ENCODE measurements around the gene SH3PXD2B.

Gene SH3PXD2B

GRCh38 chr5:172453206-172453985 is 929 bp downstream of the SH3PXD2B start:
- DNase-seq (ENCODE audit: low spot score) = peak; percentile 72

DNA sequence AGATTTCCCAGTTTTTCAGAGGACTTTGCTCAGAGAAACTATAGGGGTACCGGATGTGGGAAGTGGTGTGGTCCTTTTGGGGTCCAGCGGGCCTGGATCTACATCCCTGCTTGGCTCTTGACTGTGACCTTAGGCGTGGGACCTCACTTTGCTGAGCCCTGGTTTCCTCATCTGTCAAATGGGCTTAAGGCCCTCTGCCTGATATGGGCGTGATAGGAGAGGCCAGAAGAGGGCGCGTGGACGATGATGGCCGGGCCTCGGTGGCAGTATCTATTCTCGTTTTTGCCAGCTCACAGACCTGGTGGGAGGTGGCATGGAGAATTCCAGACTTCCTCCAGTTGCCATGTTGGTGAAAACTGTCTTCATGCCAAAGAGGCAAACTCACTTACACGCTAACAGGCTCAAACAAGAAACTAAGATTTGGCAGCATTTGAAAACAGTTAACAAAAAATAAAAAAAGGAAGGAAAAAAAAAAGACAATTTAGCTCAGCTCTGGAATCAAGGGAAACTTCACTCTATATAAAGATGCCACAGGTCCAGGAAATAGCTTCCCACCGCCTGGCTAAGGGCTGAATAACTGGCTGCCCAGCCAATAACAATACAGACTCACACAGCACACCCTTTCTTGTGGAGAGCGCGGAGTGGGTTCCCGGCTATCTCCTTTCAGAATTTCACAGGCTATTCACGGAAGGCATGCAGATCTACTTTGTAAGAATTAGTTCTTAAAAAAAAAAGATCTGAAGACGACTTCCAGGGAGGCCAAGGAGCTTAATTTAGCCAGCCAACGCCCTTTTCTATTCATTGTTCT is 1.7 kb downstream of the SH3PXD2B start:
- peak; percentile 70 for DNase-seq (ENCODE audit: low spot score)

- DNase-seq (ENCODE audit: low spot score) = peak; percentile 48
Measured at GRCh38 chr5:172451771-172452197, 2.5 kb downstream of the SH3PXD2B start.

DNA sequence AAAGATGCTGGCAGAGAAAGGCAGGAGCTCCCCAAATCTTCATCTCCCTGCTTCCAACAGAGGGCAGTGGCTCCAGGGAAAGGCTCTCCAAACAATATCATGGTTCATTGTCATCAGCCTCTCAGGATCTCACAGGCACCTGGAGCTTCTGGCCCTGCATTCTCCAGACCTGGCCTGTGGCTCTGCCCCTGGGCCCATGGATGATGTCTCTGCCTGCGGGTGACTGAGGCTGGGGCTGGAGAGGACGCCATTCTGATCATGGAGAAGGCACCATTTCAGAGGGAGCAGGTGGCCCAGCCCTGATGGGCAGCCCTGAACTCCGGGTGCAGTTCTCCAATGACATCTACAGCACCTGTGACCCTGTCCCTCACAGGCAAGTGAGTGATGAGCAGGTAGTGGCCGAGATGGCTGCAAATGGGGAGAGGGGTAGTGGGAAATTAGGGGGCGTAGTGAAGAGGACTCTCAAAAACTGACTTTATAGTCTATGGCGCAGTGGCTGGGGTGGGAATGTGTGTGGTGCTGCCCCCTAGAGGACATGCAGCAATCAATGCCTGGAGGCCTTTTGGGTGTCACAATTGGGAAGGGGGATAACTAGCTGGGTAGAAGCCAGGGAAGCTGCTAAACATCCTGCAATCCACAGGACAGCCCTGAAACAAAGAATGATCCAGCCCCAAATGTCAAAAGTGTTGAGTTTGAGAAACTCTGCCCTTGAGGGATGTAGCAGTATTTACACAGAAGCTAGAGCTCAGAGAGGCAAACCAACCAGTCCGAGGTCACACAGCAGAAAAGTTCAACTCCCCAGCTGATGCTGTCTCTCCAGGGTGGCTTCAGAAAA is 3.2 kb downstream of the SH3PXD2B start:
- peak; percentile 63 for DNase-seq (ENCODE audit: low spot score)

- DNase-seq (ENCODE audit: low spot score) = no peak
Measured at GRCh38 chr5:172450453-172450852, 3.9 kb downstream of the SH3PXD2B start.

- DNase-seq (ENCODE audit: low spot score) = no peak
Measured at GRCh38 chr5:172448999-172449398, 5.3 kb downstream of the SH3PXD2B start.

DNA sequence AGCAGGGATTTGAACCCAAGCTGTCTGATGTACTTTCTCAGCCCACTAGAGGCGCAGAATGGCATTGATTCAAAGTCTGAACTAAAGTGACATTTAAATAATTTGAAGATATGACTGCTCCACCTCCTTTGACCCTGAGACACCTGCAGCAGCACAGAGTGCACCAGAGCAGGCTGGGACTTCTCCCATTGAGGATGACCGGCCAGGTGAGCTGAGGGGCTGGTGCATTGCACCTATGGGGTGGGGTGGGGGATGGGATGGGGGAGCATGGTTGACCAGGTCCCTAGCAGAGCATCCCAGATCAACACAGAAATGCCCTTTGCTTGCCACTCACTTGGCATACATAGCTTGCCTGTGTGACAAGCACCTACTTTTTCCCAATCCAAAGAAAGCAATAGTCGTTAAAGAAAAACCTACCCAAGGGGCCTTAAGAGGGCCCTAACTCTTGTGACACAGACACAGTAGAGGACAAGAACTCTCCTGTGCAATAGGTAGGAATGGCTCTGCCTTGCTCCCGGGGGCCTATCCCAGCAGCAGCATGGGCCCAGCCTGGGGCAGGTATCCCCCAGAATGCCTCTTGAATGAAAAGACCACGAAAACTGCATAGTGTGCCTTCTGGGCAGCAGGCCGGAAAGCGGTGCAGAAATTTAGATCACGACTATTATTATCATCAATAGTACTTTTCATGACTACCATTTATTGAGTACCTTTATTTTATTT is 6.5 kb downstream of the SH3PXD2B start:
- no peak for DNase-seq (ENCODE audit: low spot score)

- no peak for DNase-seq (ENCODE audit: low spot score)
Measured at GRCh38 chr5:172446336-172447051, 7.8 kb downstream of the SH3PXD2B start.

DNA sequence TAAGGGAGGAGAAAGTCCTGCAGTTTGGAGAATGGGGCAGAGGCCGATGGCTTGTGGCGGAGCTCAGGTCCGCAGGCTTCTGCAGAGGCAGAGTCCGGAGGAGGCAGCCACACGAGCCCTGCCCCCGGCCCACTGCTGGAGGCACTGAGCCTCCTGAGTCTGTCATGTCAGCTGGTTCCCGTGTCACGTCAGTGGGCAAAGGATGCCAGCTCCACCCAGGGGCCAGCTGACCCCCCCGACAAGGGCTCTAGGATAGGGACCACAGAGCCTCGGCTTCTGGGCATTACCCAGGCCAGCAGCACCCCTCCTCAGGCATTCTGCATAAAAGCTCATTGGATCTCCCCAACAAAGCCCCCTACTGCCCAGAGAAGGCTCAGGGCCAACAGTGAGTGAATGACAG is 8.5 kb downstream of the SH3PXD2B start:
- no peak for DNase-seq (ENCODE audit: low spot score)

DNA sequence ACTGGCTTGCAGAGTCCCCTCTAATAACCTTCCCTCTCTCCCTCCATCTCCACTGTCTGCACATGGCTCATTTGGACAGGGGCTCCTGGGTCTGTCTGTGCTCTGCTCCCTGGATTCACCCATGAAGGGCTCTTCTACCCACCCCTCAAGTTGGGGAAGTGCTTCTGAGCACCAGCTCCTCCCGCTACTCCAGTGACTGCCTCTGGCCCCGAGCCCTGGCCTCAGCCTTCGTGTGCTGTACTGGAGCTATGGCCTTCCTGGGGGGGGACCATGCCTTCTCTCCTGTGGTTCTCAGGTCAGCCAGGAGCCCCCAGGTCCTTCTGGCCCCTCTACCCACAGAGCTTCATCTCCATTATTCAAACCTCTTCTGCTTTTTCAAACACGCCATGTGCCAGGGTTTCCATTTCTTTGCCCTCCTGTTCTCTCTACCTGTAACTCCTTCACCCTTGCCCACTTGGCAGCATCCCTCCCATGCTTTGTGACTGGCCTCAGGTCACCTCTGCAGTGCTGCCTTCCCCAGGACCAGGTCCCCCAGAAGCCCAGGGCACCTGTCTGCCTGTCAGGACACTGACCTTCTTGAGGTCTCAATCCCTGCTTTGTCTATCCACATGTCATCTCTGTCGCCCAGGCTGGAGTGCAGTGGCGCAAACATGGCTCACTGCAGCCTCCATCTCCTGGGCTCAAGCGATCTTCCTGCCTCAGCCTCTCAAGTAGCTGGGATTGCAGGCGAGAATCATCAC is 9.5 kb downstream of the SH3PXD2B start:
- DNase-seq (ENCODE audit: low spot score) = no peak

DNA sequence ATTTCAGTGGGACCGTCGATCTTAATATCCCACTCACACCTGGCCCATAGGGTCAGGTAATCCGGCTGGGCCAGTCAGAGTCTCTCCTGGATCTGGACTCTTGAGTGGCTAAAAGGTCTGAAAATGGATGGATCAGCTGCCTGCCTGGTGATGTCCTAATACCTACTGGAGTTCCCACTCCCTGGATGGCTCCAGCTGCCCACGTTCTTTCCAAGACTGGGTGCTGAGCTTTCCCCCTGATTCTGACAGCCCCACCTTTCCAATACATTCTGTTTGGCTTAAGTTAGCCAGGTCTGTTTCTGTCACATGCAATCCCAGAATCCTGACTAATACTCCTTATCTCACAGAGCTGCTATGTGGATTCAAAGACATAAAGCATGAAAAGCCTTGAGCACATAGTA is 10.2 kb downstream of the SH3PXD2B start:
- DNase-seq (ENCODE audit: low spot score) = no peak

DNA sequence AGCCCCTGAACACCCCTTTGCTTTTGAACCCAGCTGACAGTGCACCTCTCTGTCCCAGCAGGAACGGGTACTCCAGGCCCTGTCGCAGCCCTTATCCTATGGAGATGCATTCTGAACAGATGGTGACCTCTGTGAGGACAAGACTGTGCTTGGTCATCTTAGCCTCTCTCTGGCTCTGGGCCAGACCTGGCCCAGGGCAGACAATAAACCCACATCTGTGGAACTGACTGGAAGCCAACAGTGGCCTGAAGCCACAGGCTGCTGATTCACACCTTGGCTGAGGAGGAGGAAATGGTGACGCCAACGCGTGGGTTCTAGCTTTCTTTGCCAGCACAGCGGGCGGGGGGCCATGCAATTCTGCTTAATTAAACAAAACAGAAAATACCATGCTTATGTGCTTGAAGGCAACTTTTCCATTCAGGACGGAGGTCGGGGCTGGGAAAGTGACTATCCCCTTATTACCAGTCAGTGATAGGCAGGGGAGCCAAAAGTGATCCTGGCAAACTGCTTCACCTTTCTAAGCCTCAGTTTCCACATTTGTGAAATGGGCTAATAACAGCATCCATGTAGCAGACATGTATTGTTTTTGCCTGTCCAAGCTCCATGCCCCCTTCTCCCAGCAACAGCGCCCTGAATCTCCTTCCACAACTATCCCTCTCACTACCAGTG is 10.8 kb downstream of the SH3PXD2B start:
- no peak for DNase-seq (ENCODE audit: low spot score)

GRCh38 chr5:172442592-172442991 is 11.7 kb downstream of the SH3PXD2B start:
- DNase-seq (ENCODE audit: low spot score) = no peak

GRCh38 chr5:172441262-172441751 is 13.0 kb downstream of the SH3PXD2B start:
- DNase-seq (ENCODE audit: low spot score) = no peak

DNA sequence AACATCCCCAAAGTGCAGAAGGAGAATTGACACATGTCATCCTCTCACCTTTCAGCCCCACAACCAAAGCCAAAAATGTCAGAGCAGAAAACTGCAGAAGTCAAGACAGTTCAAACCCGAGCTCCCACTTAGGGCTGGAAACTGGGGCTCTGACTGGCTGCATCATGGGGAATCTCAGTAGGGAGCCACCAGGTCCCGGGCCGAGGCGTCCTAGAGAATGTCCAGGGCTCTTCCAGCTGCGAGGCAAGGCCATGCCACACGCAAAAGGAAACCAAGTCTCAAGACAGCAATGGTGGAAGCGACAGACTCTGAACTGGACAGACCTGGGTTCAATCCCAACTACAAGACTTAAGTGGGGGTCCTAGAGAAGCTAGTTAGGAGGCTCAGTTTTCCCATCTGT is 13.8 kb downstream of the SH3PXD2B start:
- DNase-seq (ENCODE audit: low spot score) = no peak

DNA sequence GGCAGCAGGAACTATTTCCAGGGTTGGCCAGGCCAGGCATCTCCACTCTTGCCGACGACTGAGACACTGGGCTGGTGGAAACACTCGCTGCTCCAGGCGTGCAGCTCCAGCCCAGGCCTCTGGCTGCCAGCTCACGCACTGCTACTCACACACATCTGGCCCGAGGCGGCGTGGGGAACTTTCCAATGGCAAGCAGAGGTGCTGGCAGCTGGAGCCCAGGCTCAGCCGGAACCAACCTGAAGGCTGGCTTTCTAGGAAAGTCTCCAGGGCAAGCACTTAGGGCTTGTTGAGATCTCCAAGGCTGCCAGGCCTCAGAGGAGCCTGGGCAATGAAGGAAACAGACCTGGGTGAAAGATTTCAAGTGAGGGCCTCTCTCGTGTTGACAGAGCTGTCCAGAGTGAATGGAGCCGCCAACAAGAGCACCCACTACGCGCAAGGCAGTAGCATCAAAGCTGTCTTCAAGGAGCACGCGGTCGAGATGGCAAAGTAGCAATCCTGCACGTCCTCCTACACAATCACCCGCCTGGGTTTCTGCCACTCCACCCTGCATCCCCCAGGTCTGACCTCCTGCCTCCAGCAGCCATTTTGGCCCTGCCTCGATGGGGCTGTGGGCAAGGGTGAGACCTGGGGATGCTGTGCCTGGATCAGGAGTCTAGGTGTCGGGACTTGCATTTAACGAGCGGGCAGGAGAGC is 14.4 kb downstream of the SH3PXD2B start:
- DNase-seq (ENCODE audit: low spot score) = no peak

- no peak for DNase-seq (ENCODE audit: low spot score)
Measured at GRCh38 chr5:172438319-172438668, 16.0 kb downstream of the SH3PXD2B start.

DNA sequence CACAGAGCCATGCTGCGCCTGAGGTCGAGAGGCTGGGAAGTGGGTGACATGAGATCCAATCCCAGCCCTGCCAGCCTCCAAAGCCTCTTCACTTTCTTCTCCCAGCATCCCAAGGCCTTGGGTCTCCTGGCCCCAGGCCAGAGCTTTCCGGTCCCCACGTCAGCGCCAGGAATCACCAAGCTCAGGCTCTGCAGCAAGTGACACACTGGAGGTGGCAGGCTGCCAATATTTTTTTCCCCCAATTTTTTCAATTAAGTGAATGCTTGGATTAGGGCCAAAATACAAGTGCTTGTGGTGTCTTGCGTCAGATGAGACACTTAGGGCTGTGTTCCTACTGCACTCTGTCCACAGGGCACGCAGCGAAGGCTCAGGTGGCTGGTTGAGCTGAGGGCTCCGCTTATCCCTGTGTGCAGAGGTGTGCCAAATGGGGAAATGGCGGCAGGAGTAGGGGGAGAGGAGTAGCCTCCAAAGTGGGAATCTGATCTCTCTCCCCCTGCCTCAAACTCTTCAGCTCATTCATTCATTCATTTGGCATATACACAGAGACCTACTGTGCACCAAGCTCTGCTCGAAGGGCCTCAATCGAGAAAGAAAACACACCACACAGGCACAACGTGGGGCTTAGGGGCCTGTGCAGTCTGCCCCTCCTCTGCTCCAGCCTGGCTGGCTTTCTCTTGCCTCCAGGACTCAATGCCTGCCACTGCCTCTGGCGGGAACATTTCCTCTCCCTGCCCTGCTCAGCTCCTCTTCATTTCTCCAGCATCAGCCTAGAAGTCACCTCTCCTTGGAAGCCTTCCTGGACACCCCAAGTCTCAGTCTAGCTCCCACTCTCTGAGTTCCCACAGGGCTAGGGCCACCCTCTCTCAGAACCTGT is 16.6 kb downstream of the SH3PXD2B start:
- DNase-seq (ENCODE audit: low spot score) = peak; percentile 69
